Loucy (cell line): Measurements from ENCODE around the gene RARRES1.

Experiments
- H2AFZ ChIP-seq: fragments of 200-600 bp; sonication (generic); 2 replicates; pipeline ENCODE4 v1.6.0; 2016; ENCODE audit warnings: antibody characterized with exemption, mild to moderate bottlenecking, low read length, moderate library complexity
- H3F3A ChIP-seq: fragments of 200-600 bp; 2 replicates; pipeline ENCODE4 v1.6.0; 2016; ENCODE audit warnings: antibody characterized with exemption, low read depth, mild to moderate bottlenecking
- H3K27me3 ChIP-seq: fragments of 200-600 bp; sonication (generic); 2 replicates; pipeline ENCODE4 v1.6.1; 2014; ENCODE audit warnings: low read length, mild to moderate bottlenecking; ENCODE audit not compliant: insufficient read depth, poor library complexity, severe bottlenecking
- H3K36me3 ChIP-seq: fragments of 200-600 bp; sonication (generic); 2 replicates; pipeline ENCODE4 v1.6.1; 2016; ENCODE audit warnings: low read length; ENCODE audit not compliant: insufficient read depth
- H3K4me1 ChIP-seq: fragments of 200-600 bp; sonication (generic); 2 replicates; pipeline ENCODE4 v1.5.1; 2014; ENCODE audit warnings: low read length, mild to moderate bottlenecking; ENCODE audit not compliant: insufficient read depth, poor library complexity, severe bottlenecking
- H3K4me2 ChIP-seq: fragments of 200-600 bp; sonication (generic); 2 replicates; pipeline ENCODE4 v1.6.0; 2014; ENCODE audit warnings: antibody characterized with exemption, low read length, low read depth, mild to moderate bottlenecking; ENCODE audit not compliant: poor library complexity, severe bottlenecking
- H3K4me3 ChIP-seq: fragments of 200-600 bp; sonication (generic); 2 replicates; pipeline ENCODE4 v1.5.1; 2014; ENCODE audit warnings: low read length, mild to moderate bottlenecking, mixed read lengths; ENCODE audit not compliant: poor library complexity, severe bottlenecking
- H3K79me2 ChIP-seq: fragments of 200-600 bp; sonication (generic); 2 replicates; pipeline ENCODE4 v1.6.1; 2014; ENCODE audit warnings: low read length; ENCODE audit not compliant: insufficient read depth
- H3K9ac ChIP-seq: fragments of 200-600 bp; sonication (generic); 2 replicates; pipeline ENCODE4 v1.6.0; 2014; ENCODE audit warnings: mild to moderate bottlenecking, low read depth, low read length, moderate library complexity; ENCODE audit not compliant: poor library complexity, severe bottlenecking
- H3K9me2 ChIP-seq: fragments of 200-600 bp; sonication (generic); replicated peaks from 2 replicates; pipeline ENCODE4 v1.6.1; 2016; ENCODE audit warnings: low read depth, low read length, mixed read lengths
- H3K9me3 ChIP-seq: fragments of 200-600 bp; sonication (generic); 2 replicates; pipeline ENCODE4 v1.6.1; 2014; ENCODE audit warnings: mild to moderate bottlenecking, antibody characterized with exemption, low read length, low read depth; ENCODE audit not compliant: insufficient read depth
- H4K20me1 ChIP-seq: fragments of 200-600 bp; sonication (generic); 2 replicates; pipeline ENCODE4 v1.6.0; 2014; ENCODE audit warnings: antibody characterized with exemption, low read length, mild to moderate bottlenecking; ENCODE audit not compliant: insufficient read depth, poor library complexity, severe bottlenecking
- EZH2phosphoT487 ChIP-seq: fragments of 200-600 bp; IDR thresholded peaks from 2 replicates; pipeline ENCODE4 v1.6.1; 2018; ENCODE audit warnings: antibody characterized with exemption, mild to moderate bottlenecking, moderate library complexity, borderline replicate concordance
- TF ChIP-seq, protein P1 (sequence below): fragments of 200-600 bp; sonication (generic); conservative IDR thresholded peaks from 2 replicates; pipeline ENCODE4 v1.5.1; 2014; ENCODE audit warnings: mild to moderate bottlenecking, antibody characterized with exemption, low read length

Gene RARRES1

DNA sequence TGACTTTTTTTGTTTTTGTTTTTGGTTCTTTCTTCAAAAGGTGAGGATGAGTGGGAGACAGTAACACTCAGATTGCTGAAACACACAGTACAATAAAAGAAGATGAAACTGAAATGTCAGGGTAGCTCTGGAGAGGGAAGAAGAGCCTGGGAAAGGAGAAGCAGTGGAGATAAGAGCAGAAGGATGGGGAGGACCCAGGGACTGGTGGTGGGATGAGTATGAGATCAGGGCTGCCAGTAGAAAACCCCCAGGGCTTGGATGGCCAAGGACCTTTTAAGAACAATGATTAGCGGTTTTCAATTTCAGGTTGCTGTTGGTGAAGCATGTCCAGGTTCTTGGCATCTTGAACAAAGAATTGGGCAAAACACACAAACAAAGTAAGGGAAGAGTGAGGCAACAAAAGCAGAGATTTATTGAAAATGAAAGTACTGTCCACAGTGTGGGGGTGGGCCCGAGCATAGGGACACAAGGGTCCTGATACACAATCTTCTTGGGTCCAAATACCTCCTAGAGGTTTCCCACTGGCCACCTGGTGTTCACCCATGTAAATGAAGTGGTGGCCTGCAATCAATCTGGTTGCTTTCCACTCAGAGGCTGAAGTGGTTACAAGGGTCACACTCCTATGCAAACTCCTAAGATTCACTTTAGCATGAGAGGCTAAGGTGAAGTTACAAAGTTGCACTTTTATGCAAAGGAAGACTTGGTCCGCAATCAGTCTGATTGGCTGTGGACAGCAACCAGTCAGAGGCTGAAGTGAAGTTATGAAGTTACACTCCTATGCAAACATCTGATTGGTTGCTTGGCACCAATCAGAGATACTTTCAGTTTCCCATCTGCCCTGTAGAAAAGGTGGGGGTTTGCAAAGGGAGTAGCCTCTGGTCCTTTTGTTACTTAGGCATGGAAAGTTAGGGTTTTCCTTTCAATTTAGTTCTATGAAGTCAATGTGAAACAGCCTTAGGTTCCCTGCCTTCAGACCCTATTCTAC, 43.5 kb upstream of the RARRES1 start:
- Histone ChIP-seq H3K79me2 (no peaks in the 10 kb centered on the region), H3K4me1 (no peaks in the 10 kb centered on the region), H3K9ac (no peak overlapping the region), H3K4me2 (no peak overlapping the region), H2AFZ (peak overlapping the region; percentile 25), H3K9me3 (no peaks in the 10 kb centered on the region), H3F3A (no peaks in the 10 kb centered on the region), H4K20me1 (no peaks in the 10 kb centered on the region), H3K9me2 (no peaks in the 10 kb centered on the region), H3K27me3 (no peaks in the 10 kb centered on the region), H3K36me3 (no peaks in the 10 kb centered on the region), H3K4me3 (no peak overlapping the region)
- TF ChIP-seq, protein P1, sequence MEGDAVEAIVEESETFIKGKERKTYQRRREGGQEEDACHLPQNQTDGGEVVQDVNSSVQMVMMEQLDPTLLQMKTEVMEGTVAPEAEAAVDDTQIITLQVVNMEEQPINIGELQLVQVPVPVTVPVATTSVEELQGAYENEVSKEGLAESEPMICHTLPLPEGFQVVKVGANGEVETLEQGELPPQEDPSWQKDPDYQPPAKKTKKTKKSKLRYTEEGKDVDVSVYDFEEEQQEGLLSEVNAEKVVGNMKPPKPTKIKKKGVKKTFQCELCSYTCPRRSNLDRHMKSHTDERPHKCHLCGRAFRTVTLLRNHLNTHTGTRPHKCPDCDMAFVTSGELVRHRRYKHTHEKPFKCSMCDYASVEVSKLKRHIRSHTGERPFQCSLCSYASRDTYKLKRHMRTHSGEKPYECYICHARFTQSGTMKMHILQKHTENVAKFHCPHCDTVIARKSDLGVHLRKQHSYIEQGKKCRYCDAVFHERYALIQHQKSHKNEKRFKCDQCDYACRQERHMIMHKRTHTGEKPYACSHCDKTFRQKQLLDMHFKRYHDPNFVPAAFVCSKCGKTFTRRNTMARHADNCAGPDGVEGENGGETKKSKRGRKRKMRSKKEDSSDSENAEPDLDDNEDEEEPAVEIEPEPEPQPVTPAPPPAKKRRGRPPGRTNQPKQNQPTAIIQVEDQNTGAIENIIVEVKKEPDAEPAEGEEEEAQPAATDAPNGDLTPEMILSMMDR, result no peak
- TF ChIP-seq EZH2phosphoT487, result no peak

DNA sequence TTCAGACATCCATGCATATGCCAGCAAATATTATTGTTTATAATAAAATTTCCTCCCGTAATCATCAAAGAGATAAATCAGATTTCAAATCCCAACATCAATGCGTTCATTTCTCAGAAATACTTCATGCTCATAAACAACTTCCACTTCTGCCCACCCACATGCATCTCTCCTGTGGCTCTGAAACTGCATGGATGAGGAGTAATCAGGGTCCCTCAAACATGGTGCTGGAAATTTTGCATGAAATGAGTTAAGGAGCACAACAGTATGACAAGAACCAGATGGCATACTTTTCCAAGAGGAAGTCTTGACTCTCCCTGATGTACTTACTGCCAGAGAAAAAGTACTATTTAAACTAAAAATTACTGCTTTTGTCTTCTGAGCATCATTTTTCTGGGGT, 42.7 kb upstream of the RARRES1 start:
- Histone ChIP-seq H3K27me3 (no peaks in the 10 kb centered on the region), H3K9me2 (no peaks in the 10 kb centered on the region), H3K36me3 (no peaks in the 10 kb centered on the region), H2AFZ (no peak overlapping the region), H3F3A (no peaks in the 10 kb centered on the region), H3K79me2 (no peaks in the 10 kb centered on the region), H3K4me3 (no peak overlapping the region), H3K9me3 (no peaks in the 10 kb centered on the region), H3K4me2 (no peak overlapping the region), H4K20me1 (no peaks in the 10 kb centered on the region), H3K4me1 (no peaks in the 10 kb centered on the region), H3K9ac (no peak overlapping the region)
- TF ChIP-seq, protein P1, result no peak
- TF ChIP-seq EZH2phosphoT487, result no peak

DNA sequence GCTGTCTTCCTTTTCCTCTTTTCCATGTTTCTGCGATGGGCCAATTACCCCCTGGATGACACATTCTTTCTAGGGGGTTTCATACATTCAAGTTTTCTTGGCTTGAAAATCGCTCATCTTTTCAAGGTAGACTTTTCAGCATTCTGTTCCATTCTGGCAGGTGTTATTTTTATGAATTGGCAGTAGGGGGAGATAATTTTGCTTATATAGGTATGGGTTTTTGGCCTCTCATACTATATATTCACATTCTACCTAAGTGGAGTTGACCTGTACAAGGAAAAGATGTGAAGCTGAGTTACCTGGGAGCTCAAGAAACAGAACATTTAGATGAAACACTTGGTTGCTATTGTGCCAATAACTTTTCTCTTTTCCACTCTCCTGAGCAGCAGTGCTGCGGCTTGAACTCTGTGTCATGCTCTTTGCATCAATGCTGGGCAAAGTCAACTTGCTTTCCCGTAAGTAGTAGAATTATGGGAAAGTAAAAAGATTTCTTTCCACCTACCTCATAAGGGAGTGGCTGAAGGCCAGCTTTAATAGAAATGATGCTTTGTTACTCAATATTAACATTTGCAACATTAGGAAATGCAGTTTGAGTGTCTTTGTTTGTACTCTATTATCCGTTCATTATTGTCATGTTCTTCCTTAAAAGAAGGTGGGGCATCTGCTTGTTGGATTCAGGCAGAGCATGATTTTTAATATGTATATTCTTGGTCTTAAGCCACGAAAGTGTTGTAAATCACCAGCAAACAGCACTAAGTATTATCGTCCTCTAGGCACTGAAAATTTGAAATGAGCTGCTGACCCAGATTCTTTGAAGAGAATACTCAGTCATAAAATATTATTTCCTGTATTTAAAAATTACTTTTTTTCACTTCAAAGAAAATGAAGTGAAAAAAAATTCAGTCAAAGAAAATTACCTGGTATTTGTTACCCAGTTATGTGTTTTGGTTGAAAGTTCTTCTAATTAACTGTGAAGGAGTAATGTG, 41.9 kb upstream of the RARRES1 start:
- Histone ChIP-seq H3K9me3 (no peaks in the 10 kb centered on the region), H4K20me1 (no peaks in the 10 kb centered on the region), H3K4me1 (no peaks in the 10 kb centered on the region), H3K9ac (no peak overlapping the region), H3K9me2 (no peaks in the 10 kb centered on the region), H3K4me2 (no peak overlapping the region), H3K27me3 (no peaks in the 10 kb centered on the region), H3K36me3 (no peaks in the 10 kb centered on the region), H3F3A (no peaks in the 10 kb centered on the region), H3K79me2 (no peaks in the 10 kb centered on the region), H3K4me3 (no peak overlapping the region), H2AFZ (no peak overlapping the region)
- TF ChIP-seq, protein P1, result peak; percentile 43
- no peak for TF ChIP-seq EZH2phosphoT487
